ENCODE results near the gene SDF4. TPM values are rescaled to one million over a fixed set of nuclear protein-coding genes. Genes with fewer than 3 reads are reported as not detected.

Gene SDF4
- total RNA-seq, 1 donor from 2014 or later, result 74.2 TPM

- peaks cover 0 to 43% of the 10 kb centered on the region in 2 donors for H3K36me3 ChIP-seq
- no peak overlapping the region for H3K27ac ChIP-seq
- TF ChIP-seq POLR2AphosphoS5 (IDR thresholded peaks at IDR 0.05; ENCODE audit: insufficient read depth in 1 of 2, low read depth in 1 of 2), result no peak
- TF ChIP-seq CTCF (IDR thresholded peaks at IDR 0.05), result no peak
- TF ChIP-seq POLR2A (IDR thresholded peaks at IDR 0.05), result no peak
Observed at GRCh38 chr1:1217621-1218523, 13.9 kb downstream of the SDF4 start.

GRCh38 chr1:1216770-1217620 is 14.8 kb downstream of the SDF4 start:
- Histone ChIP-seq H3K9me3 (no peaks in the 10 kb centered on the region), H3K4me1 (peaks cover 12% of the 10 kb centered on the region), H3K27ac (no peak overlapping the region), H3K27me3 (no peaks in the 10 kb centered on the region), H3K36me3 (peaks cover 0 to 35% of the 10 kb centered on the region in 2 donors), H3K4me3 (no peak overlapping the region)
- intact Hi-C loops (cut with DNase I), result no loop called here
- TF ChIP-seq CTCF (IDR thresholded peaks at IDR 0.05), result no peak
- no peak for TF ChIP-seq POLR2AphosphoS5 (IDR thresholded peaks at IDR 0.05; ENCODE audit: insufficient read depth in 1 of 2, low read depth in 1 of 2)
- TF ChIP-seq POLR2A (IDR thresholded peaks at IDR 0.05), result no peak
- no peak for DNase-seq (ENCODE audit: extremely low spot score in 2 of 2)

More at GRCh38 chr1:1217621-1218523, 13.9 kb downstream of the SDF4 start:
- Histone ChIP-seq H3K4me1 (peaks cover 5% of the 10 kb centered on the region), H3K4me3 (no peak overlapping the region), H3K9me3 (no peaks in the 10 kb centered on the region), H3K27me3 (no peaks in the 10 kb centered on the region)
- intact Hi-C loops (cut with DNase I), result no loop called here
- no peak for DNase-seq (ENCODE audit: extremely low spot score in 2 of 2)

GRCh38 chr1:1215881-1216605 is 15.8 kb downstream of the SDF4 start:
- Histone ChIP-seq H3K4me3 (no peak overlapping the region), H3K27me3 (no peaks in the 10 kb centered on the region), H3K36me3 (peaks cover 0 to 31% of the 10 kb centered on the region in 2 donors), H3K4me1 (peaks cover 13% of the 10 kb centered on the region), H3K27ac (no peak overlapping the region), H3K9me3 (no peaks in the 10 kb centered on the region)
- TF ChIP-seq POLR2AphosphoS5 (IDR thresholded peaks at IDR 0.05; ENCODE audit: insufficient read depth in 1 of 2, low read depth in 1 of 2) (no peak), POLR2A (IDR thresholded peaks at IDR 0.05) (no peak), CTCF (IDR thresholded peaks at IDR 0.05) (no peak)
- DNase-seq (ENCODE audit: extremely low spot score in 2 of 2), result no peak
- intact Hi-C loops (cut with DNase I), result no loop called here

GRCh38 chr1:1215080-1215676 is 16.6 kb downstream of the SDF4 start:
- Histone ChIP-seq H3K27ac (no peak overlapping the region), H3K36me3 (peaks cover 0 to 31% of the 10 kb centered on the region in 2 donors), H3K4me3 (no peak overlapping the region), H3K9me3 (no peaks in the 10 kb centered on the region), H3K27me3 (no peaks in the 10 kb centered on the region), H3K4me1 (peaks cover 13% of the 10 kb centered on the region)
- DNase-seq (ENCODE audit: extremely low spot score in 2 of 2), result no peak
- intact Hi-C loops (cut with DNase I), result no loop called here
- TF ChIP-seq POLR2AphosphoS5 (IDR thresholded peaks at IDR 0.05; ENCODE audit: insufficient read depth in 1 of 2, low read depth in 1 of 2) (no peak), CTCF (IDR thresholded peaks at IDR 0.05) (no peak), POLR2A (IDR thresholded peaks at IDR 0.05) (no peak)

Data from vagina (tissue), 2 donors.